BLaER1 treated with 17β-estradiol and CSF1 and Interleukin-3, amounts not matched to agents 10 nM and 100 nM (cell line): Measurements from ENCODE around the gene NPEPL1.

Source experiments
- H3K27ac ChIP-seq, 11 experiments: shearing (Covaris generic); formaldehyde crosslinking; 2 replicates each; pipeline ENCODE4 v1.8.1; 2022
- H3K27me3 ChIP-seq, 11 experiments: shearing (Covaris generic); formaldehyde crosslinking; 2 replicates each; pipeline ENCODE4 v1.8.1; 2022
- H3K36me3 ChIP-seq, 11 experiments: shearing (Covaris generic); formaldehyde crosslinking; 2 replicates each; pipeline ENCODE4 v1.8.1; 2022
- H3K4me1 ChIP-seq, 10 experiments: shearing (Covaris generic); formaldehyde crosslinking; 2 replicates each; pipeline ENCODE4 v1.8.1; 2022
- H3K4me2 ChIP-seq, 11 experiments: shearing (Covaris generic); formaldehyde crosslinking; 2 replicates each; pipeline ENCODE4 v1.8.1; 2022
- H3K4me3 ChIP-seq, 10 experiments: shearing (Covaris generic); formaldehyde crosslinking; 2 replicates each; pipeline ENCODE4 v1.8.1; 2022
- H3K9ac ChIP-seq, 11 experiments: shearing (Covaris generic); formaldehyde crosslinking; 2 replicates each; pipeline ENCODE4 v1.8.1; 2022
- H3K9me3 ChIP-seq, 11 experiments: shearing (Covaris generic); formaldehyde crosslinking; replicated peaks in 1 of 11; 2 replicates each; pipeline ENCODE4 v1.8.1; 2022
- H4K20me1 ChIP-seq, 11 experiments: shearing (Covaris generic); formaldehyde crosslinking; 2 replicates each; pipeline ENCODE4 v1.8.1; 2022
- Cebpa-rat ChIP-seq, 11 experiments: shearing (Covaris generic); IDR thresholded peaks; 2 replicates each; pipeline ENCODE4 v1.8.1; 2022

NPEPL1 gene

GRCh38 chr20:58682656-58683531, 9.7 kb upstream of the NPEPL1 start:
- no peak for TF ChIP-seq Cebpa-rat (IDR thresholded peaks at IDR 0.05)
- H3K27ac ChIP-seq = no peak overlapping the region
- peaks cover 29 to 75% (median 35%) of the 10 kb centered on the region in 11 experiments for H3K36me3 ChIP-seq
- peaks cover 0 to 11% (median 0%) of the 10 kb centered on the region in 11 experiments; a peak in 4 of 22 replicates for H4K20me1 ChIP-seq
- no peak overlapping the region for H3K4me3 ChIP-seq
- H3K9ac ChIP-seq = no peak overlapping the region
- no peaks in the 10 kb centered on the region for H3K27me3 ChIP-seq
- H3K9me3 ChIP-seq = peaks cover 0 to 13% (median 0%) of the 10 kb centered on the region in 11 experiments; a peak in 2 of 22 replicates
- no peak overlapping the region for H3K4me2 ChIP-seq
- H3K4me1 ChIP-seq = no peaks in the 10 kb centered on the region

GRCh38 chr20:58684291-58684690, 8.3 kb upstream of the NPEPL1 start:
- Histone ChIP-seq H3K27ac (no peak overlapping the region), H4K20me1 (peaks cover 0 to 11% (median 0%) of the 10 kb centered on the region in 11 experiments; a peak in 2 of 22 replicates), H3K36me3 (peaks cover 17 to 61% (median 22%) of the 10 kb centered on the region in 11 experiments), H3K9me3 (peaks cover 0 to 13% (median 0%) of the 10 kb centered on the region in 11 experiments; a peak in 2 of 22 replicates), H3K9ac (no peak overlapping the region), H3K4me1 (peaks cover 0 to 13% (median 5%) of the 10 kb centered on the region in 10 experiments; a peak in 10 of 20 replicates), H3K27me3 (no peaks in the 10 kb centered on the region), H3K4me2 (no peak overlapping the region), H3K4me3 (no peak overlapping the region)
- TF ChIP-seq Cebpa-rat (IDR thresholded peaks at IDR 0.05) = no peak

GRCh38 chr20:58685988-58686387, 6.6 kb upstream of the NPEPL1 start:
- peaks cover 0 to 44% (median 5%) of the 10 kb centered on the region in 11 experiments; a peak in 13 of 22 replicates for H3K36me3 ChIP-seq
- H3K9me3 ChIP-seq = peaks cover 0 to 13% (median 0%) of the 10 kb centered on the region in 11 experiments; a peak in 2 of 22 replicates
- no peaks in the 10 kb centered on the region for H4K20me1 ChIP-seq
- peaks cover 0 to 30% (median 15%) of the 10 kb centered on the region in 10 experiments; a peak in 15 of 20 replicates for H3K4me1 ChIP-seq
- no peak for TF ChIP-seq Cebpa-rat (IDR thresholded peaks at IDR 0.05)
- no peak overlapping the region for H3K9ac ChIP-seq
- H3K4me2 ChIP-seq = no peak overlapping the region
- H3K4me3 ChIP-seq = no peak overlapping the region
- no peak overlapping the region for H3K27ac ChIP-seq
- H3K27me3 ChIP-seq = no peaks in the 10 kb centered on the region

GRCh38 chr20:58688414-58688813, 4.2 kb upstream of the NPEPL1 start:
- peaks cover 0 to 8% (median 4%) of the 10 kb centered on the region in 11 experiments; a peak in 13 of 22 replicates for H3K27me3 ChIP-seq
- H3K27ac ChIP-seq = no peak overlapping the region
- TF ChIP-seq Cebpa-rat (IDR thresholded peaks at IDR 0.05) = no peak
- peaks cover 0 to 23% (median 3%) of the 10 kb centered on the region in 11 experiments; a peak in 6 of 22 replicates for H3K36me3 ChIP-seq
- peaks cover 16 to 52% (median 37%) of the 10 kb centered on the region in 10 experiments for H3K4me1 ChIP-seq
- H3K4me2 ChIP-seq = 0 out of 22 replicates have a peak overlapping the region, but pooled peaks of 1 of the 11 experiments have one; percentile 3
- H3K9me3 ChIP-seq = peaks cover 0 to 13% (median 0%) of the 10 kb centered on the region in 11 experiments; a peak in 2 of 22 replicates
- H4K20me1 ChIP-seq = no peaks in the 10 kb centered on the region
- H3K9ac ChIP-seq = no peak overlapping the region
- no peak overlapping the region for H3K4me3 ChIP-seq

- H3K4me3 ChIP-seq = no peak overlapping the region
- TF ChIP-seq Cebpa-rat (IDR thresholded peaks at IDR 0.05) = no peak
- H3K36me3 ChIP-seq = peaks cover 0 to 23% (median 3%) of the 10 kb centered on the region in 11 experiments; a peak in 6 of 22 replicates
- peak overlapping the region in 3 of 11 experiments; percentile 3 to 29 (median 22); a peak in 3 of 22 replicates for H3K4me2 ChIP-seq
- no peak overlapping the region for H3K27ac ChIP-seq
- H3K9me3 ChIP-seq = peaks cover 0 to 13% (median 0%) of the 10 kb centered on the region in 11 experiments; a peak in 2 of 22 replicates
- H3K27me3 ChIP-seq = peaks cover 0 to 12% (median 8%) of the 10 kb centered on the region in 11 experiments; a peak in 13 of 22 replicates
- no peak overlapping the region for H3K9ac ChIP-seq
- no peaks in the 10 kb centered on the region for H4K20me1 ChIP-seq
- H3K4me1 ChIP-seq = peaks cover 21 to 57% (median 41%) of the 10 kb centered on the region in 10 experiments
Measured at GRCh38 chr20:58688840-58689239, 3.8 kb upstream of the NPEPL1 start.

GRCh38 chr20:58690396-58691135, 2.0 kb upstream of the NPEPL1 start:
- Histone ChIP-seq H3K4me2 (peak overlapping the region in 9 of 11 experiments; percentile 95 to 100 (median 98); a peak in 14 of 22 replicates), H3K36me3 (peaks cover 0 to 20% (median 5%) of the 10 kb centered on the region in 11 experiments; a peak in 9 of 22 replicates), H3K4me1 (peaks cover 26 to 72% (median 51%) of the 10 kb centered on the region in 10 experiments), H3K27me3 (peaks cover 0 to 16% (median 8%) of the 10 kb centered on the region in 11 experiments; a peak in 13 of 22 replicates), H3K9ac (peak overlapping the region in 9 of 11 experiments; percentile 17 to 85 (median 82); a peak in 12 of 22 replicates), H4K20me1 (no peaks in the 10 kb centered on the region; a peak in 1 of 22 replicates), H3K27ac (peak overlapping the region in 10 of 11 experiments; percentile 32 to 96 (median 86); a peak in 15 of 22 replicates), H3K9me3 (peaks cover 0 to 13% (median 0%) of the 10 kb centered on the region in 11 experiments; a peak in 2 of 22 replicates), H3K4me3 (no peak overlapping the region)
- TF ChIP-seq Cebpa-rat (IDR thresholded peaks at IDR 0.05) = no peak

DNA sequence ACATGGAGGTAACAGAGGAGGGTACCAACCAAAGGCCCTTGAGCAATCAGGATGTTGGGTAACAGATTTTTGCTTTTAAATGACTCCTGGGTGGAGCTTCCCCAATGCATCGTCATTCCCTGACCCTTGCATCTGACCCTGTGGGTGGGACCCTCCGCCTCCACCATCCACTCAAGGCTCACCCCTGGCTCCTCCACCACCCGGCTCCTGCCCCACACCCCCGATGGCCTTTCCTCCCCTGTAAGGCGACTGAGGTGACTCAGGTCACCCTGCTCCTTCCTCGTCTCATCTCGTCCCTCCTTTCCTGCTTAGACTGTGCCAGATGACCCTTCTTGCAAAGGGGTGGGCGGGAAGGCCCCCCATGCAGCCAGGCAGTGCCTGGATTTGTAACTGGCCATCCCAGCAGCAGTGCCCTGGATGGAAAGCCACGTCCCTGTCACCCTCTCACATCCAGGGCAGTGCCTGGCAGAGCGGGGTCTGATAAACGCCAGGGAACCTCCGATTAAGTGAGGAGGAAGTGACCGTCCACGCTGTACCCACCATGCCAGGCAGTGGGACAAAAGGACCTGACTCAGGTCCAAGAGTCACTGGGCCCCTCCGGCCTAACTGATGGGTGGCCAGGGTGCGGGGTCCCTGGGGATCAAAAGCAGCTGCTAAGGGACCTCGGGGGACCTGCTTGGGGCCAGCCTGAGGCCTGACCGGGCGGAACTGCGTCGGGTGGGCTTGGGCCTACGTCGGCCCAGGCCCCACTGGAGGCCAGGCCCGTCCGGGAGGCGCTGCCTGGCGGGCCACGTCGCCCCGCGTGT, 624 bp upstream of the NPEPL1 start:
- H3K4me3 ChIP-seq = peak overlapping the region in 8 of 10 experiments; percentile 23 to 71 (median 61); a peak in 6 of 20 replicates
- H3K36me3 ChIP-seq = peaks cover 0 to 23% (median 13%) of the 10 kb centered on the region in 11 experiments; a peak in 13 of 22 replicates
- peaks cover 38 to 85% (median 58%) of the 10 kb centered on the region in 10 experiments for H3K4me1 ChIP-seq
- H3K27me3 ChIP-seq = peaks cover 0 to 16% (median 8%) of the 10 kb centered on the region in 11 experiments; a peak in 13 of 22 replicates
- H3K27ac ChIP-seq = peak overlapping the region; percentile 72 to 96 (median 88)
- TF ChIP-seq Cebpa-rat (IDR thresholded peaks at IDR 0.05) = peak in 5 of 11 experiments; percentile 28 to 71 (median 54); a peak in 4 of 22 replicates
- H4K20me1 ChIP-seq = peaks cover 0 to 8% (median 0%) of the 10 kb centered on the region in 11 experiments; a peak in 1 of 22 replicates
- peak overlapping the region; percentile 75 to 93 (median 84) for H3K9ac ChIP-seq
- H3K9me3 ChIP-seq = no peaks in the 10 kb centered on the region
- H3K4me2 ChIP-seq = peak overlapping the region; percentile 95 to 100 (median 98)
